Neural progenitor cell (in vitro differentiated cells): ENCODE data around the gene CBFA2T3.

Experiments used
- EZH2 ChIP-seq: fragments of 200-600 bp; sonication (generic); IDR thresholded peaks from 2 replicates; pipeline ENCODE4 v1.6.1; 2017; ENCODE audit warnings: antibody characterized with exemption, mild to moderate bottlenecking, moderate library complexity
- TF ChIP-seq, protein P1 (sequence below): fragments of 200-600 bp; sonication (generic); IDR thresholded peaks from 2 replicates; pipeline ENCODE4 v1.5.1; 2017; ENCODE audit warnings: antibody characterized with exemption, mild to moderate bottlenecking

- TF ChIP-seq, protein P1, sequence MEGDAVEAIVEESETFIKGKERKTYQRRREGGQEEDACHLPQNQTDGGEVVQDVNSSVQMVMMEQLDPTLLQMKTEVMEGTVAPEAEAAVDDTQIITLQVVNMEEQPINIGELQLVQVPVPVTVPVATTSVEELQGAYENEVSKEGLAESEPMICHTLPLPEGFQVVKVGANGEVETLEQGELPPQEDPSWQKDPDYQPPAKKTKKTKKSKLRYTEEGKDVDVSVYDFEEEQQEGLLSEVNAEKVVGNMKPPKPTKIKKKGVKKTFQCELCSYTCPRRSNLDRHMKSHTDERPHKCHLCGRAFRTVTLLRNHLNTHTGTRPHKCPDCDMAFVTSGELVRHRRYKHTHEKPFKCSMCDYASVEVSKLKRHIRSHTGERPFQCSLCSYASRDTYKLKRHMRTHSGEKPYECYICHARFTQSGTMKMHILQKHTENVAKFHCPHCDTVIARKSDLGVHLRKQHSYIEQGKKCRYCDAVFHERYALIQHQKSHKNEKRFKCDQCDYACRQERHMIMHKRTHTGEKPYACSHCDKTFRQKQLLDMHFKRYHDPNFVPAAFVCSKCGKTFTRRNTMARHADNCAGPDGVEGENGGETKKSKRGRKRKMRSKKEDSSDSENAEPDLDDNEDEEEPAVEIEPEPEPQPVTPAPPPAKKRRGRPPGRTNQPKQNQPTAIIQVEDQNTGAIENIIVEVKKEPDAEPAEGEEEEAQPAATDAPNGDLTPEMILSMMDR, result no peak
- TF ChIP-seq EZH2, result no peak
Observed at GRCh38 chr16:89023621-89024511, 46.9 kb upstream of the CBFA2T3 start.
